ENCODE data around the gene FRRS1. TPM values are rescaled to one million over a fixed set of nuclear protein-coding genes. Genes with fewer than 3 reads are reported as not detected.

The FRRS1 gene
- total RNA-seq, 1 donor from 2014 or later: 6.8 TPM

GRCh38 chr1:99738858-99739465 is 27.5 kb downstream of the FRRS1 start:
- Histone ChIP-seq H3K9me3 (no peaks in the 10 kb centered on the region), H3K27ac (no peak overlapping the region), H3K4me1 (no peaks in the 10 kb centered on the region), H3K36me3 (peaks cover 21% of the 10 kb centered on the region), H3K27me3 (no peaks in the 10 kb centered on the region), H3K4me3 (no peak overlapping the region)
- TF ChIP-seq, protein P1, sequence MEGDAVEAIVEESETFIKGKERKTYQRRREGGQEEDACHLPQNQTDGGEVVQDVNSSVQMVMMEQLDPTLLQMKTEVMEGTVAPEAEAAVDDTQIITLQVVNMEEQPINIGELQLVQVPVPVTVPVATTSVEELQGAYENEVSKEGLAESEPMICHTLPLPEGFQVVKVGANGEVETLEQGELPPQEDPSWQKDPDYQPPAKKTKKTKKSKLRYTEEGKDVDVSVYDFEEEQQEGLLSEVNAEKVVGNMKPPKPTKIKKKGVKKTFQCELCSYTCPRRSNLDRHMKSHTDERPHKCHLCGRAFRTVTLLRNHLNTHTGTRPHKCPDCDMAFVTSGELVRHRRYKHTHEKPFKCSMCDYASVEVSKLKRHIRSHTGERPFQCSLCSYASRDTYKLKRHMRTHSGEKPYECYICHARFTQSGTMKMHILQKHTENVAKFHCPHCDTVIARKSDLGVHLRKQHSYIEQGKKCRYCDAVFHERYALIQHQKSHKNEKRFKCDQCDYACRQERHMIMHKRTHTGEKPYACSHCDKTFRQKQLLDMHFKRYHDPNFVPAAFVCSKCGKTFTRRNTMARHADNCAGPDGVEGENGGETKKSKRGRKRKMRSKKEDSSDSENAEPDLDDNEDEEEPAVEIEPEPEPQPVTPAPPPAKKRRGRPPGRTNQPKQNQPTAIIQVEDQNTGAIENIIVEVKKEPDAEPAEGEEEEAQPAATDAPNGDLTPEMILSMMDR (IDR thresholded peaks at IDR 0.05): no peak
- intact Hi-C loops (cut with DNase I): no loop called here
- ATAC-seq: no peak
- no peak for DNase-seq

- TF ChIP-seq, protein P1 (IDR thresholded peaks at IDR 0.05): peak; percentile 31
- H3K27me3 ChIP-seq: no peaks in the 10 kb centered on the region
- H3K4me3 ChIP-seq: no peak overlapping the region
- ATAC-seq (peak; percentile 54), DNase-seq (no peak)
- H3K9me3 ChIP-seq: no peaks in the 10 kb centered on the region
- no peak overlapping the region for H3K27ac ChIP-seq
- intact Hi-C loops (cut with DNase I): no loop called here
- H3K36me3 ChIP-seq: peaks cover 16% of the 10 kb centered on the region
- H3K4me1 ChIP-seq: no peaks in the 10 kb centered on the region
Observed at GRCh38 chr1:99737016-99737415, 29.4 kb downstream of the FRRS1 start.

GRCh38 chr1:99735852-99736251 is 30.6 kb downstream of the FRRS1 start:
- intact Hi-C loops (cut with DNase I): no loop called here

GRCh38 chr1:99731384-99731783 is 35.1 kb downstream of the FRRS1 start:
- no peaks in the 10 kb centered on the region for H3K27me3 ChIP-seq
- H3K27ac ChIP-seq: no peak overlapping the region
- DNase-seq (no peak), ATAC-seq (no peak)
- intact Hi-C loops (cut with DNase I): no loop called here
- TF ChIP-seq, protein P1 (IDR thresholded peaks at IDR 0.05): no peak
- no peaks in the 10 kb centered on the region for H3K4me1 ChIP-seq
- H3K36me3 ChIP-seq: no peaks in the 10 kb centered on the region
- no peak overlapping the region for H3K4me3 ChIP-seq
- H3K9me3 ChIP-seq: no peaks in the 10 kb centered on the region

More at GRCh38 chr1:99735852-99736251, 30.6 kb downstream of the FRRS1 start:
- Histone ChIP-seq H3K27me3 (no peaks in the 10 kb centered on the region), H3K4me1 (no peaks in the 10 kb centered on the region), H3K36me3 (peaks cover 4% of the 10 kb centered on the region), H3K4me3 (no peak overlapping the region), H3K27ac (no peak overlapping the region), H3K9me3 (no peaks in the 10 kb centered on the region)
- DNase-seq (no peak), ATAC-seq (no peak)
- TF ChIP-seq, protein P1 (IDR thresholded peaks at IDR 0.05): no peak

DNA sequence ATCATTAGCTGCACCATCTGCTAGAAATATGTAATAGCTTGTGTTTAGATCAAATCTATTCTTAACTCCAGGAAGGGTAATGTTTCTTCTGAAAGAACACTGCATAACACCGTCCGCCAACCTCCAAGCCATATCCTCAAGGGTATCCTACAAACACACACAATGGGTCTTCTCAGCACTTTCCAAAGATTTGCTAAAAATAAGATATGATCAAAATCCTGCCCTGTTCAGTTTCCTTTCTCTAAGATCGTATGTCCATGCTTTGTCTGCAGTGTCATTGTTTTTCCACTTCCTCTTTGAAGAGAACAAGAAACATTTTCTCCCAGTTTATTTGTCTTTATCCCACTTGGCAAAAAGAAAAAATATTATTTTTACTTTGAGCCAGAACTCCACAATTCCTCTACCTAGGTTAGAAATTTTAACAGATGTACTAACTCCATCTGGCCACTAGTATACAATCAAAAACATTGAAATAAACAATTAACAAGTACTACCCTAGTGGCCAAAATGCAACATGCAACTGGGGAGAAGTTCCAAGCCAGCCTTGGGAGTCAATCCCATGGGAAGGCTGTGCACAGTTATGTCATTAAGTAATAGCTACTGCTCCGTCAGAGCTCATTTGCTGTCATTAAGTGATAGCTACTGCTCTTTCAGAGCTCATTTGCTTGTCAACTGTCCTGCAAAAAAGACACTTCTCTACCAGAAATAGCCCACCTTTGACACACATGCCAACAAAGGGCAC is 37.8 kb downstream of the FRRS1 start:
- no peak for ATAC-seq
- peaks cover 10% of the 10 kb centered on the region for H3K36me3 ChIP-seq
- intact Hi-C loops (cut with DNase I): no loop called here
- DNase-seq: no peak
- no peaks in the 10 kb centered on the region for H3K4me1 ChIP-seq
- TF ChIP-seq, protein P1 (IDR thresholded peaks at IDR 0.05): peak; percentile 38
- H3K27me3 ChIP-seq: no peaks in the 10 kb centered on the region
- no peaks in the 10 kb centered on the region for H3K9me3 ChIP-seq
- no peak overlapping the region for H3K27ac ChIP-seq
- H3K4me3 ChIP-seq: no peak overlapping the region
